ELF-1 (cell line): ENCODE data around the gene CEACAM18.
"Not testable (repeated sequence)": the region's sequence is repeated elsewhere in the genome, so short reads cannot be mapped to it uniquely, and the experiment has no call there.

Source experiments
- DNase-seq: peaks from one replicate; pipeline ENCODE4 v3.0.0-alpha.2; 2016; ENCODE audit warnings: low read depth, low spot score

CEACAM18 gene

DNA sequence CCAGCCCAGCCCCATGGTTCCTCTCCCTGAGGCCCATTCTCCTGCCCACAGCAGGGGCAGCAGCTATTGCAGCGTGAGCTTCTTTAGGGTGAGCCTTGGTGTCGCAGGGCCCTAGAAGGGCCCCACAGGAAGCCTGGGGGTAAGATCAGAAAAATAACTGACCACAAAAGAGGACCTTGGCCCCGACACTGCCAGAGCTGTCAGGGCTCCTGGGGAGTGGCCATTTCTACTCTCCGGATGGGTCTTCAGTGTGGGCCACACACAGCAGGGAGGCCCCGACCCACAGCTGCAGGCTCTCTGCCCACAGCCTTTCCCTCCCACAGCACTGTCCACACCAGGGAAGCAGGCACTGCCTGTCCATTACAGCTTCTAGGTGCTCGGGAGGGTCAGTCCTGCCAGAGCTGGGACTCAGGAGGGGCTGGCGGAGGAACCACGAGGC is 16.6 kb upstream of the CEACAM18 start:
- DNase-seq = no peak

DNA sequence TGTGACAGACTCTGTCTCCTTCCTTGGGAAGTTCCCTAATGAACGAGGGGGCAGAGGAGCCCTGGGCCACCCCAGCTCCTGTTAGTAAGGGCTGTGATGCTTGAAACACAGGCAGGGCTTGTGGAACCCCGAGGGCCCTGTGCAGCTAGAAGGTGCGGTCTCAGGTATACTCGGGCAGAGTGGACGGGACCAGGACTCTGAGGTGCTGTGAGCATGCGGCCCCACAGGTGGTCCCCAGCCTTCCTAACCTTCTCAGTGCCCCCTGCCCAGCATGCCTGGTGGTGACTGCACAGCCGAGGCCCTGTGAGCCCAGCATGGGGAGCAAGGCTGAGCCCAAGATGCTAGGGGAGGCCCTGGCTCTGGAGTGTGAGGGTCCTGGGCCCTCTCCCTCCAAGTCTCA is 16.1 kb upstream of the CEACAM18 start:
- no peak for DNase-seq

DNA sequence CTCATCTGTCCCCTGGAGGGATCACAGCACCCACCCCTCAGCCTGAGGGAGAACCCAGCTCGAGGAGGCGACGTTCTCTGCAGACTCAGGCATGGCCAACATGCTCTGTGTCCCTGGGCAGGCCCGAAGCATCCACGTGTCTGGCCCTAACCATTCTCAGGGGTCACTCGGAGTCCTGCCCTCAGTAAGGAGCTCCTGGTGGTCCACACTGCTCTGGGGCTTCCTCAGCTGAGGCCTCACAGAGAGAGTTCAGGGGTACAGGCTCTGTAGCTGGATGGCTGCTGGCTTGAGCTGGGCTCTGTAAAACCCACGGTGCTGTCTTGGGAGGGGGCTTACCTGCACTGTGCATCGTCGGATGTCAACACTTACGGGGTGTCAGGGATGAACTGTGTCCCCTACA is 15.7 kb upstream of the CEACAM18 start:
- no peak for DNase-seq

DNA sequence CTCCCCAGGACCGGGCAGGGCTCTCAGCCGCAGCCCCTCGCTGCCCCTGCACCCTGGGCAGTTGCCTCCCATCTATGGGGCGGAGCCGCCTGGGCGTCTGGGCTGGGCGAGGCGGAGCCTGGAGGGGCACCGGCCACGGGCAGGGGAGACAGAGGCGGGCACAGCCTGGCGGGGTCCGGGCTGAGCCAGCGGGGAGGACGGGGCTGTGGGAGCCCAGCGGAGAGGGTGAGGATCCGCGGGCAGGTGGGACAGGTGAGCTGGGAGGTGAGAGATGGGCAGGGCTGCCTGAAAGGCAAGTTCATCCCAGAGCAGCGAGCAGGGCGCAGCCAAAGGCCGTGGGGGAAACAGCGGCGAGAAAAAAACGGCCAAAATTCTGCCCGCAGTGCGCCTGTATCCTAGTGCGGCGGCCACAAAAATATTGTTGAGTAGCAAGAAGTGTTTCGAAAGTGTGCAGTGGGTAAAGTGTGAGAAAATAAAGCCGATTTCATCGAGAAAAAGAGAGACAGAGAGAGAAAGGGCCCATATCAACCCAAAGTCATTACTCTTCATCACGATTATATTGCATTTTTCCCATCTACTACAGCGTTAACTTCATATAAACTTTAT is 14.3 kb upstream of the CEACAM18 start:
- DNase-seq = not testable (repeated sequence)

DNA sequence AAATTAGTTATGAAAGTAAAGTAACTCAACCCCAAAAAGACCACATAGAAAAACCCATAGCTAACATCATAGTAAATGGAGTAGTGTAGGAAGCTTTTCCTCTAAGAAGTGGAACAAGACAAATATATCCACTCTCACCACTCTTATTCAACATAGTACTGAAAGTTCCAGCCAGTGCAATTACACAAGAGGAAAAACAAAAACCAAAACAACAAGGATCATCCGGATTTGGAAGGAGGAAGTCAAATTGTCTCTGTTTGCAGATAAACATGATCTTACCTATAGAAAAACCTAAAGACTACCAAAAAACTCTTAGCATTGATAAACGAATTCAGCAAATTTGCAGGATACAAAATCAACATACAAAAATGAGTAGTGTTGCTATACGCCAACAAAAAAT is 11.6 kb upstream of the CEACAM18 start:
- no peak for DNase-seq

DNA sequence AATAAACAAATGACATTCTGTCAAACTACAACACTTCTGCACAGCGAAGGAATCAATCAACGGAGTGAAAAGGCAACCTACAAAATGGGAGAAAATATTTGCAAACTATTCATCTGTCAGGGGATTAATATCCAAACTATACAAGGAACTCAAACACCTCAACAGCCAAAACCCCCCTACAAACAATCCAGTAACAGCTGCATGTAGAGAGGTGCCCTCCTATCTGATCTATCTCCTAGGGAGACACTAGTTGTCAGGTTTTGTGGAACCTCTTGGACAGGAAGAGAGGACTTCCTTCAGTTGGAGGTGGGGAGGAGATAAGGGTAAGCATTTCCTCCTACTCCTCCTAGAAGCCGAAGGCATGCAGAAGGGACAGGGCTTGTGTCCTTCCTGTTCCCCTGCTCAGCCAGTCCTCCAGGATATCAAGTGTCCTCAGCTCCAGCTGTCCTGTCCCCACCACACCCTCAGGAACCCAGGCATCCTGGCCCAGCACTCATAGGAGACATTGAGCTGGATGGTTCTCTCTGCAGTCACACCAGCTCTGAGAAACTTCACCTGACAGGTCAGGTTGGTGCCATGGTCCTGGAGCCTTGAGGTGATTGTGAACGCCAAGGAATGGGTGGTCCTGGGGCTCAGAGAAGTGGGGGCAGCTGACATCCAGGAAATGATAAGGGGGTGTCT is 10.3 kb upstream of the CEACAM18 start:
- no peak for DNase-seq

DNA sequence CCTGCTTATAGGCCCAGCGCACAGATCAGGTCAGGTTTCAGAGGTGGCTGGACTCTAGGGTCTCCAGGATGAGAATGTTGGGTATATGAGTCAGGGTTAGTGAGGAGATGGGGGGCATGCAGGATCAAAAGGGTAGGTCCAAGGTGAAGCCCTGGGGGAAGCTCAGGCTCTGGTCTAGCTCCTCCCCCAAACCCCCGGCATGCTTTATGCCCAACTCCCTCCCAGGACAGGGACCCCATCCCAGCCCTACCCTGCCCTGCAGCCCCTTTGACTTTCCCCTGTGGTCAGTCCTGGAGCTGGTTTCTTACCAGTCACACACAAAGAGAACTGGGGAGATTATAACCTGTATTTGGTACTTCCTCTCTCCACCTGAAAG is 9.8 kb upstream of the CEACAM18 start:
- no peak for DNase-seq

DNA sequence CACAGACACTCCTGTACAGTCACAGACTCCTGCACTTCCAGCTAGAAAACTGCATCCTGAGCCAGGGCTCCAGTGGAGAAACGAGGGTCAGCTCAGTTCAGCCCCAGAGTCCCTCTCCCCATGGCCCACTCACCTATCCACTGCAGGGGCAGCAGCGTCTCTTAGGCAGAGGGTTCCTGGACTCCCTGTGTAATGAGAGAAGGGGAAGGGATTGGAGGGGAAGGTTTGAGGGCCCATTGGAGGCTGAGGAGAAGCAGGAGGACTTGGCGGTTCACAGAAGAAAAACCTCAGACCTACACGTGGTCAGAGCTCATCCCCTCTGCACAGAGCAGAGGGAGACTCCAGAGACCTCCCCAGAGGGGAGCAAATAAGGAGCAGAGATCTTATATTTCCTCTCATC is 9.2 kb upstream of the CEACAM18 start:
- DNase-seq = no peak

DNA sequence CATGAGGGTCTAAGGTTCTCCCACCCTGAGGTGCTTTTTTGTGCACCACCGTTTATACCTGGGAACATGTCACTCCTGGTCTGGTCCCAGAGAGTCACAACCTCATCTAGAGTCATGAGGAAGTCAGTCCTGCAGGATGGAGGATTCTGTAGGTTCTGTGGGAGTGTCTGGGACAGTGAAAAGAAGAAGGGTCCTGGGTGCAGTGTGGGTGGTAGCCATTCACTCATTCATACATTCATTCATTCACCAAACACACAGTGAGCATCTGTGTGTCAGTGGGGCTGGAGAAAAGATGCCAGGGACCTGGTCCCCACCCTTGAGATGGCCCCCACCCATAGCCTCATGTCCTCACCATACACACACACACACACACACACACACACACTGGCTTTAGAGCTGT is 8.7 kb upstream of the CEACAM18 start:
- DNase-seq = no peak

DNA sequence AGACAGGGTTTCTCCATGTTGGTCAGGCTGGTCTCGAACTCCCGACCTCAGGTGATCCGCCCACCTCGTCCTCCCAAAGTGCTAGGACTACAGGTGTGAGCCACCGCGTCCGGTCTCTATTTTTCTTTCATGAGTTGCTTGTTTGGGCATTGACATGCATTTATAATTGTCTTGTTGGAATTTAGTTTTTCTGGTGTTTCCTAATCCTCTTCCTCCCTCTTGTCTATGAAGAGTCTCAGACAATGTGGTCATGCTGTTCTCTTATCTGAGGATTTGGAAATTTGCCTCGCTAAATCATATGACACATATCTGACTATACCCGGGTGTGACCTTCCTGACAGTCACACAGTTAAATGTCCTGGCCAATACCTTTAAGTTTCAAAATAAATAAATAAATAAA is 7.4 kb upstream of the CEACAM18 start:
- DNase-seq = no peak

DNA sequence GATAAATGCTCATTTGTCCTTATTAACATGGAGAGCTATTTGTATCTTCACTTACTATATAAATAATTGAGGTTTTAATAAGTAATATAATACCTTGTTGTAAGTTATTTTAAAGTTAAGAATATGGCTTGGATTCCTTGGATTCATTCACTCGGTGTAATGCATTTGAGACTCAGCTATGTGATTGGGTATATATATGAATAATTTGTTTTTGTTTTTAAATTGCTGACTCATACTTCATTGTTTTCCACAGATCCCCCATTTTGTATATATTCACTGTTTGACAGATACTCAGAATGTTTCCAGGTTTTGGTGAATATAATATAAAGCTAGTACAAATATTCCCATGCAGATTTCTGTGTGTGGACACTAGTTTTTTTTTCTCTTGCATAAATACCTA is 6.8 kb upstream of the CEACAM18 start:
- DNase-seq = no peak

DNA sequence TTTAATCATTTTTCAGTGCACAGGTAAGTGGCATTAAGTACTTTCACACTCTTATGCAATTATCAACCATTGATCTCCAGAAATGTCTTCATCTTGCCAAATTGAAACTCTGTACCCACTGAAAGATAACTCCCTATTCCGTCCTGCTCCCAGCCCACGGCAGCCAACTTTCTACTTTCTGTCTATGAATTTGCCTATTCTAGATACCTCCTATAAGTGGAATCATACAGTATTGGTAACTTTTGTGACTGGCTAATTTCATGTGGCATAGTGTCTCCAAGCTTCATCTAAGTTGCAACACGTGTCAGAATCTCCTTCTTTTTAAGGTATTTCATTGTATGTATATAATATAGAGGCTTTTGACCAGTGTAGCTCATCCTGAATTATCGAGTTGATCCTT is 5.7 kb upstream of the CEACAM18 start:
- no peak for DNase-seq

DNA sequence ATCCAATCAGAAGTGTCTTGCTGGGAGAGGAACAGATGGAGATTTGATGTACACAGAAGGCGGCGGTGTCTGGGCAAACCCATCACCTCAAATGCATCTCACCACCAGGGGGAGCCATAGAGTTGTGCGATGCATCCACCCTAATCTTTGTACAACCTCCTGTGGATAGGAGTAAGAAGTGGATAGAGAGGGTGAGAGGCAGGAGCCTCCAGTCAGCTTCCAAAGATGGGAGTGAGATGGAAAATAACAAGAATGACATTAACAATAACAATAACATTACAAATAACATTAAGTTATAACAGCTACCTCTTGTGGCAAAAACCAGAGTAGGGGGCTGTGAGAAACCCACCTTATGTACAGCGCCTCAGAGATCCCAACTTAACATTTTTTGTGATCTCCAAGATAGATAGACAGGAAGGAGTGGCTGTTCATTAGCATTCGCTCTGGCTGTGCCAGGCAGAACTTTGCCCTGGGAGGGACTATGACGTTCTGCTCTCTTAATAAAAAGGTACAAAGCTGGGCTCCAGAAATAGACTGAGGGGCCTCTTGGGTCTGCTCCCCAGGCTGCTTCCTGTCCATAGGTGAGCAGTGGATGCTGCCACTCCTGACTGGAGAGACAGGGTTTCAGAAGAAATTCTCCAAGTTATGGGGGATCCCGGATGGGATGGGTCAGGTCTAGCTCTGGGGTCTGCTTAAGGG is 5.2 kb upstream of the CEACAM18 start:
- DNase-seq = peak; percentile 77

DNA sequence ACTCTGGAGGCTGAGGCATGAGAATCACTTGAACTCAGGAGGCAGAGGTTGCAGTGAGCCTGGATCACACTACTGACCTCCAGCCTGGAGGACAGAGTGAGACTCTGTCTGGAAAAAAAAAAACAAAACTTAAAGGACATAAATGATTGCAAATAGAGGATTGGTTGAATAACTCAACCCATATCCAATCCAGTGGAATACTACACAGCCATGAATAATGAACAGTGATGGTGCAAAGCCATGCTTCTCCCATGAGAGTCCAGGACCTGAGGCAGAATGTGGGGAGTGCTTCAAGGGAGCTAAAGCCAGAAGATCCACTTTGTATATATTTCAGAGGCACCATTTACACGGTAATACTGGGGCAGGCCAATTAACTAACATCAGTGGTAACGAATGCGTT is 2.2 kb upstream of the CEACAM18 start:
- DNase-seq = no peak

DNA sequence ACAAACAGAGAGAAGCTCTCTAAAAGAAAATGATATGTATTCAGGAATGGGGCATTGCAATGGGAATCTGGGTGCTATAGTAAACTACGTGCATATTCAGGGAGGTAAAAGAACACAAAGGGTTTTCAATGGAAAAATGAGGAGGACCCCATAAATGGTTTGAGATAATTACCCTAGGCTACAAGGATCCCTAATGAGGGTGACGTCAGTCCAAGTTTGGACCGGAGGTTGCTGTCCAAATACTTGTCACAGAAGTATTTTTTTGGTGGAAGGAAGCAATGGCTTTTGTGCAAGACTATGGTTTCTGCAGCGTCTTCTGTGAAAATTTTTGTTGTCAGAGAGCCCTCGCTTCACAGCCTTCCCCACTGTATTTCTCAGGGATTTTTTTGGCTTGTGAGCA is 995 bp upstream of the CEACAM18 start:
- no peak for DNase-seq

DNA sequence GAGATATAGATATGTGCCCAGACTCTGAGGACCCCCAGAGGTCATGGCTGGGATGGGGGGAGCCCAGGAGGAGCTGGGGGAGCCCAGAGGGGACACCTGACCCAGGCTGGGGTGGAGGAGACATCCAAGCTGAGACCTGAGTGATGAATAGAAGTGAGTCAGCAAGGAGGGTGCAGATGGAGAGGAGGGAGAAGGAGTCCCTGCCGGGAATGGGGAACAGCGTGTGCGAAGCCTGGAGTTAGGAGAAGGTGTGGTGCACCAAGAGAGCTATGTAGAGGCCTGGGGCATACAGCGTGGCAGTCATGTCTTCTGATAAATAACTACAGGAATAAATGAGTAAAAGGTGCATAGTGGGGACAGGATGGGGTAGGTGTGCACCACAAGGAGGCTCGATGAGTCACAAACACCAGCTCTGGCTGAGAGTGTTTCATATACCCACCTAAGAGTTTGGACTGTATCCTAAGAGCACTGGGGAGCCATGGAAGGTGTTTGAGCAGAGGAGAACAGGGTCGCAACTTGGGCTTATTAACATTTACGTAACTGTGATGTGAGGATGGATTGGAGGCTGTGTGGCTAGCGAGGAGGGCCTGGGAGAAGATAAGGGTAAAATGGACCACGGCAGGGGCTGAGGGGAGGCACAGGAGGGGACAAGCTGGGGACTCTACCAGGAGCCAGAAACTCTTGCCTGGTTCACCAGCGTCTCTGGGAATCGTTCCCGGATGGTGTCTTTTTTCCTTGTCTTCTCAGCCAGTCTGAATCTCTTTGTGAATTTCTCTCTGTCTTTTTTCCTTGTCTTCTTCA is 1.4 kb downstream of the CEACAM18 start:
- no peak for DNase-seq

DNA sequence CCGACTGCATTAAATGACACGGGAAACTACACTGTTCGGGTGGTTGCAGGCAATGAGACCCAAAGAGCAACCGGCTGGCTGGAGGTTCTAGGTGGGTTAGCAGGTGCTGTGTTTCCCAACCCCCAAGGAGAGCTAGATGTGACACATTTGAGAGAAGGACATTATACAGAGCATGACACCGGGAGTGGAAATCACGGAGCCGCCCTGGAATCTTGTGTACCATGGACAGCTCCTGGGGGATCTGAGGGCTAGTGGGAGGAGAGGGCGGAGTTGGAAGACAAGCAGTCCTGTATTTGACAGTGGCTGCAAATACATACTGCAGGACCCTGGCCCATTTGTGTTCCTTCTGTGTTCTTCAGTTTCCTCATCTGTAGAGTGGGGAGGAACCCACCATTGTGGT is 2.3 kb downstream of the CEACAM18 start:
- DNase-seq = peak; percentile 62

DNA sequence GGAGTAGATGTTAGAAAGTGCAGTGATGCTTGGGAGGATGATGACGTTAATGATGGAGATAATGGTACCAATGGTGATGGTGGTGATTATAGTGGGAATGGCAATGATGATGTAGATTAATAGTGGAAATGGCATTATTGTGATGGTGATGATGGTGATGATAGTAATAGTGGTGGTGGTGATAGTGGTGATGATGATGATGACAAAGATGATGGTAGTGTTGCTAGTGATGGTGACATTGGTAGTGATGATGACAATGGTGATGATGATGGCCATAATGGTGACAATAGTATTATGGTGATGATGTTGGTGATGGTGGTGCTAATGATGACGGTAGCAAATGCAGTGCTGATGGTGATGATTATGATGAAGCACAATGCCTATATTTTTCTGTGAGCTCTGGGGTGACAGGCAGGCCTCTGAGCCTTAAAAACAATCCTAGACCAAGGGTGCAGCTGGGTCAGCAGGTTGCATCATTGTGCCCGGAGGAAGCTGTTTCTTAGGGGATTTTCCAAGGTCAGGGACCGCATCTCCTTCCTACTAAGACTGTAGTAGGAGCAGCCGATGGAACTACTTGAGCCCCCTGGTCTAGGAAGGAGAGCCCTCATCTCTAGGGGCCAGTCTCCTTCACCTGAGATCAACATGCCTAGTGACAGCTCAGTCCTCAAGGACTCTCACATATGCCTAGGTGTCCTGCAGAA is 7.8 kb downstream of the CEACAM18 start:
- DNase-seq = no peak

DNA sequence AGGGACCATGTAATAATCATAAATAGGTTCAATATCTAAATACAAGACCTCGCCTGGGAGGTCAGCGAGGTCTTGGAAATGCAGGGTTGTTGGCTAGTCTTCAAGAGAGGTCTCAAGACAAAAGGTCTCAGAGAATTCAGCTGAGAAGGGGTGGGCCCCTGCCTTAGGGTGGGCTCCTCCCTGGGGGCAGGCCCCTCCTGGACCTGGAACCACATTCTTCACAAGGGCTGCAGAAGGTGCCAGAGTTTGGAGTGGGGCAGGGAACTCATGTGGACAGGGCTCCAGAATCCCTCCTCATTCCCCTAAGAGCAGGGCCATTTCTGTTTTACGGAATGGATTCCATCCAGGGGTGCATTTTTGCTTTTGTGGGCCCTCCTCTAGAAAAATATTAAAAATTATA is 10.2 kb downstream of the CEACAM18 start:
- no peak for DNase-seq

DNA sequence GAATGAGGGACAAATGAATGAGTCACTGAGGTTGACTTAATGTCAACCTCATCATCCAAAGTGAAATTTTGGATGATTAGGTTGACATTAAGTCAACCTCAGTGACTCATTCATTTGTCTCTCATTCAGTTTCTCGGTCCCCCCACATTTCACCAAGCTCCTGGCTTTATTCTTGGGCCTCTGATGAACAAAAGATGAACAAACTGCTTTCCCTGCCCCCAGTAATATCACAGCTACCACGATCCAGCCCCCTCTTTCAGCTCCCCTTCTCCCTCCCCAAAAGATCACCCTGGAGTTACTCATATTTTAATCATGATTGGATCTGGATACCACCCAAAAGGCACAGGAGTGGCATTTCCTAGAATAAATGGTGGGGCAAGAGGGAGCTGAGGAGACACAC is 10.8 kb downstream of the CEACAM18 start:
- DNase-seq = no peak

DNA sequence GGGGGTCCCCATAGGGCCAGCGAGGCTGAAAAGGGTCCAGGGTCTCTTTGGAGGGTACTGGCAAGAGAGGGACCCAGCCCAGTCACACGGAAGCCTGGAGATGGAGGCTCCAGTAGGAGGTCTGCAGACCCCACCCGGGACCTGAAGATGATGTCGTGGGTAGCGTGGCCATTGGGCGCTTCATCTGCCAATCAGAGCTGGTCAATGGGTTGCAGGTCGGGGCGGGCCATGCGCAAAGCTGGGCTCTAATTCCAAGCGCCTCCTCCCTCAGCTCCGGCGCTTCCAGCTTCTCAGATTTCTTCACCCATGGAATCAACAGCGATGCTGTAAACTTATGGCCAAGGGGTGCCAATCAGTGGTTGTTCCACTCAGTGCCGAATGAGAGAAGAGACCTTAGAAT is 12.3 kb downstream of the CEACAM18 start:
- no peak for DNase-seq

DNA sequence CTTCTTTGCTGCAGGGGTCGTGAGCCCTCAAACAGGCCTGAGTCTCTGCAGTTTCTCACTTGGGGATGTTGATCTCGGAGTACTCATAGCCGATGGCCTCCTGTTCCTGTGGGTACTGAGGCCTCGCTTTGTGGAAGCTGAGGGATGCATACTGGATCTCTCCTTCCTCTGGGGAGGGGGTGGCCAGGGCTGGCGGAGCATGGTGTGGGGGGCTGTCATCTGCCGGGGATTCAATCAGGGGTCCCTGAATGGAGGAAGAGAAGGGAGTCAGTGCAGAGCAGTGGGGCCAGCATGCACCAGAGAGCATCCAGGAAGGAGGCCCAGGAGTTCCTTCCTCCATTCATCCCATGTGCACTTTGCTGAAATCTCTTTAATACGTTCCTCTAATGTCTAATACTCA is 13.2 kb downstream of the CEACAM18 start:
- no peak for DNase-seq
